ENCODE data around the gene PLEKHA7.
"Not testable (repeated sequence)": the region's sequence is repeated elsewhere in the genome, so short reads cannot be mapped to it uniquely, and the experiment has no call there.

Gene PLEKHA7

GRCh38 chr11:16935518-16936302, 78.5 kb downstream of the PLEKHA7 start:
- DNase-seq = no peak

GRCh38 chr11:16933756-16934603, 80.2 kb downstream of the PLEKHA7 start:
- DNase-seq = no peak

DNA sequence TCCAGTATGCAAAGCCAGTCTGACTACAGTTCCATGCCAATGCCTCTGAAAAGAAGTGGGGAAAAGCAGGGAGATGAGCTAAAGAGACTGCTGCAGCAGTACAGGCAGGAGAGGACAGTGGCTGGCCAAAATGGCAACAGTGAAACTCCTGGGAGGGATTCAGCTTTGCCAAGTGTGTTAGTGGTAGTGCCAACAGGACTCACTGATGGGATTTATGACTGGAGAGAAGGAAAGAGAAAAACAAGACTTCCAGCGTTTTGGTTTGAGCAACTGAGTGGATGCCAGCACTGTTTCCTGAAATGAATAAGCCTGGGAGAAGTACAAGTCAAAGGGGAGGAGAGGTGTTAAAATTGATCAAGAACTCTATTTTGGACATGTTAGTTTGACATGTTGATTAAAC, 80.9 kb downstream of the PLEKHA7 start:
- DNase-seq = no peak

GRCh38 chr11:16928044-16928443, 86.2 kb downstream of the PLEKHA7 start:
- no peak for DNase-seq

DNA sequence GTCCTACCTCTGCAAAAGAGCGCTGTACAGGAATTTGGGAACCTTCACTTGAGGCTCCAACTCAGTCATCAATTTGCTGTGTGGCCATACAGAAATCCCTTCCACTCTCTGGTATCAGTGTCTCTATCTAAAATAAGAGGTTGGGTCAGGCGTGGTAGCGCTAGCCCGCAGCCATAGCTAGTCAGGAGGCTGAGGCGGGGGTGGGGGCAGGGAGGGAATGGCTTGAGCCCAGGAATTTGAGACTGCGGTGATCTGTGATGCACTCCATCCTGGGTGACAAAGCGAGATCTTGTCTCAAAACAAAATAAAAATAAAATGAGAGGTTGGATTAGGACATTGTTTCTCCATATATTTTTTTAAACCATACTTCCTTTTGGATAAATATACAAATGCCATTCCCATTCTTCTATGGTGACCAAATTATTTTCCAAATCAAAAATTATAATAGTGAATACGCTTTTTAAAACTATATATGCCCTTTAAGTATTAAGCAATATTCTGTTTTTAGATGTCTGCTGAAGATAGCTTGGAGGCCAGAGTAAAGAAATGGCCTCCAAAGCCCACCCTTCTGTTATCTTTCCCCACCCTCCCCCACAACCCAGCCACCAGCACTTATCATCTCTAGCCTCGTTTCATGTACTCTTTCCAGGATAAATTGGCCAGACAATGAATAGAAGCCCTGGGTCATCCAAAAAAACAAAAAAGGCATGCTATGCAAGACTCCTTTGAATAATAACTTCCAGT, 87.2 kb downstream of the PLEKHA7 start:
- no peak for DNase-seq

DNA sequence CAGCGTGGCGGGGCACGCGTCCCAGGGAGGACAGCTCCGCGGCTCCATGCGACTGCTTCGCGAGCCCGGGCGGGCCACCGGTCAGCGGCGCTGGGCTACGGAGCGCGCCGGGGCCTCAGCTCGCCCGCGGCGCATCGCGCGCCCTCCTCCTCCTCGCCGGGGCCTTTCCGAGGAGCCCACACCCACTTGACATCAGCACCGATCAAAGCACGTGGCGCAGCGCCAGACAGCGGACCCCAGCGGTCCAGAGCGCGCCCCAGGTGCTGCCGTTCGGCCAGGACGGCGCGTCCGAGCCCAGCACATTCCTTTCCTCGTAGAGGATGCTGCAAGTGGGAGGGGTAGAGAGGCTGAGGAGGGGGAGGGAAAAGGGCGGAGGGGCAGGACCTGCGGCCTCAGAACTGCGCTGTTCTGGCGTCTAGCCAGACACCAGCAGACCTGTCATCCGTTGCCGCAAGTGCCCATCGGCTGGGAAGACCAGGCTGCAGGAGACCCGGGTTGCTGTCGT, 88.6 kb downstream of the PLEKHA7 start:
- DNase-seq = no peak

GRCh38 chr11:16924826-16925560, 89.2 kb downstream of the PLEKHA7 start:
- no peak for DNase-seq

DNA sequence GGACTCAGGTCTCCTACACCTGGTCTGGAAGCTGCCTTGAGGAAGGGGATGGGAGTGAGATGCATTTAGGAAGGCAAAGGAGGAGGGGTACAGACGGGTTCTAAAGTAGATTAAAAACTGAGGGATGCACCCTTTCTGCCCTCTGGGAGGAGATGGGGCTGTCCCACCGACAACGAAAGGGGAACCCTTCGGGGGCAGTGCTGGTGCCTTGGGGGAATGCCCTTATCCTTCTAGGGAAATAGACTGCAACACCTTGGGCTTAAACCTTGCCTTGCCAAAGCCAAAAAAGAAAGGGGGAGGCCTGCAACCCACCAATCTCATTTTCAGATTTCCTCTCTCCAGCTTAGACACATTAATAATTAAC, 89.8 kb downstream of the PLEKHA7 start:
- DNase-seq = no peak

DNA sequence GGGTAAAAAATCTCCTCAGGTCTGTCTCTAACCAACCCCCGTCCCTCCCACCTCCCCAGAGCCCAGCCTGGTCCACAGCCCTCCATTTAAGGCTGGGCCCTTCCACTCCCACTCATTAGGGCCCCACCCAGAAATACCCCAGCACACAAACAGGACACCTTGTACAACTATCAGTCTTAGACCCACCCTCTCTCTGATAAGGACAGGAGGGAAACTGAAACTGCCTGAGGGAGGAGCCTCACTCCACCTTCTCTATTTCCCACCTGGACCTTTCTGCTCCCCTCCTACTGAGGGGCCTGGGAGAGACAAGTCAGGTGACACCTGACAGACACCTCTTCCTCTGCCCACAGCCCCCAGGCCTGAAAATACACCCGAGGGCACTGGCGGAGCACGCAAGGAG, 90.2 kb downstream of the PLEKHA7 start:
- no peak for DNase-seq

DNA sequence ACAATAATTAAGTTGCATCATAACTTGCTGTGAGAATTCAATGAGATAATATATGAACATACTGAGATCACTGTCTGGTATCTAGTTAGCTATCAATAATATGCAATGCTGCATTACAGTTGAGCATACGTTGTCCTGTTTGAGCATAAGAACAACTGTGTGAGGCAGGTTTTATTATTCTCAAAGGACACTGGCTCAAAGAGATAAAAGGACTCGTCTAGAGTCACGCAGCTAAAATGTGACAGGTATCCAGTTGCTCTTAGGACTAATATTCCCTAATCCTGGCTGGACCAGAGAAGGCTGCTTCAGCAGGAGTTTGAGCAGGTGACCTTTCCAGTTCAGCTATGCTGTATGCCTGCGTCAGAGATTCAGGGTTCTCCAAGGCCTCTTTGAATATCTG, 92.5 kb downstream of the PLEKHA7 start:
- no peak for DNase-seq

- DNase-seq = no peak
Measured at GRCh38 chr11:16921019-16921418, 93.2 kb downstream of the PLEKHA7 start.

- DNase-seq = no peak
Measured at GRCh38 chr11:16920559-16920958, 93.7 kb downstream of the PLEKHA7 start.

DNA sequence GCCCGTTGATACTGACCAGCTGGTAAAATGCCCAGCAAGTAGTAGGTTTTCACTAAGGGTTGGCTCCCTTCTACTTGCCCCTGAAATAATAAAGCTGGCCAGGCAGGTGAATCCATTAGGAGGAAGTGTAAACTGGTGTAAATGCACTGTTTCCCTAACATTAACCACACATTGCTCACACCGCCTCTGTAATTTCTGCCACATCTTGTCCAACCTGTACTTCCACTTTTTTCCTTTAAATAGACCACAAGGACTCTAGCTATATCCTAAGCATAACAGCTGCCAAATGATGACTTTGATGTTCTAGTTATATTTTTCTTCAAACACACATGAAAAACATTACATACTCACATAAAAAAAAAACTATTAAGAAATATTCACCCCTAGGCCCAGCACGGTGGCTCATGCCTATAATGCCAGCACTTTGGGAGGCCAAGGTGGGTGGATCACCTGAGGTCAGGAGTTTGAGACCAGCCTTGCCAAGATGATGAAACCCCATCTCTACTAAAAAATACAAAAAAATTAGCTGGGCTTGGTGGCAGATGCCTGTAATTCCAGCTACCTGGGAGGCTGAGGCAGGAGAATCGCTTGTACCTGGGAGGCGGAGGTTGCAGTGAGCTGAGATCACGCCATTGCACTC, 95.6 kb downstream of the PLEKHA7 start:
- DNase-seq = not testable (repeated sequence)

- no peak for DNase-seq
Measured at GRCh38 chr11:16917941-16918340, 96.3 kb downstream of the PLEKHA7 start.

DNA sequence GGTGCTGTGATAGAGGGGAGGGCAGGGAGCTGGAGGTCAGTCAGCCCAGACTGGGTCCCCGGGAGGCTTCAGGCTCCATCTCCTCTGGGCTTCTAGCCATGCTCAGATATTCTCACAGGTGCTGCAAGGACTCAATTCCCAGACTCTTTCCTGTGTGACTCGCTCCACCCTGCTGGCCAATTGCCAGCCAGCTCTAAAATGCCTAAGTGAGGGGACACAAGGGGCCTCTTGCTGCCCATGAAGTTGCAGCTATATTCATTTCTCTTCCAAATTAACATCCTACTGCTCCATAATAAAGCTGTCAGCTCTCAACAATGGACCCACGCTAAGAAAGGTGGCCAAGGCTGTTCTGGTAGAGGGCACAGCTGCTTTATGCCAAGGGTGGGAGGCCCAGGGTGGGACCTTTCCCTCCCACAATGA, 101.5 kb downstream of the PLEKHA7 start:
- DNase-seq = no peak

DNA sequence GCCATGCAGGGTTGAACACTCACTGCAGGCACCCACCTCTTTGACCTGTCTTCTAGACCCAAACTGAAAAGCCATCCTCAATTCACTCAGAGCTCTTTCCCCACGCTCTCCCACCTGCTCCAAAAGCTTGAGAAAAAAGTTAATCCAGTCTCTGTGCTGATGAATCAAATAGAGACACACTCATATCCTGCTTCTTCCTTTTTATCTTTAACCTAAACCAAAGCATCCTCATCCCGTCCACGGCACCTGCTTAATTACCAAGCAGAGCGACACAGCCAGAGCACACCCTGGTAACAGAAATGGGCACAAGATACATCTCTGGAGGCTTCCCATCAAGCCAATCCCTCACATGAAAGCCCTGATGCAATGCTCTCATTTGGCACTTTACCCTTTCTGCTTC, 102.6 kb downstream of the PLEKHA7 start:
- no peak for DNase-seq

GRCh38 chr11:16911186-16911585, 103.0 kb downstream of the PLEKHA7 start:
- no peak for DNase-seq

DNA sequence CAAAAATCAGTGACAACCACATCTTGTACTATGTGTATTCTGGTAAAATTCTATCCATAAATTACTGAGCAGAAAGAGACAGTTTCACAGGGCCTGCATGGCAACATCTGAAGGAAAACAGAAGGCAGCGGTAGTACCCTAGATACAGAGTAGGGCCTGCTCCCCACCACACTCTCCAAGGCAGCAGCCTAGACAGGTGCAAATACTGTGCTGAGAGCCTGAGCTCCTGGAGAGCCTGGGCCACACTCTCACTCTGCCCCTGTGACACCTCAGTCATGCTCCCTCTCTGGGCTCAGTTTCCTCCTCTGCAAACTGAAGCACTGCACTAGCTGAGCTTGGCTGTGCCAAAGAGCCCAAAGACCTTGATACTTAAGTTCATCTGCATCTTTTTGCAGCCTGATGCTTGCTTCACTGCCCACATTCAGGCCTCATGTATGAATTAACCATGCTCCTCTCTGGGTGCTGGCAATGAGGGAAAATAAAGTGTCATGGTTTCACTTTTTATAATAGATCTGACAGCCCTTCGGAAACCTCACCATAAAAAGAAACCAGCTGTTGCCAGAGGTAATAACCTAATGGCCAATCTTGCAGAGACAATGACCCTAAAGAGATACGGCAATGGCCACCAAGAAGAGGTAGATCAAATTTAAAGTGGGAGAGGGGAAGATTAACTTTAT, 104.7 kb downstream of the PLEKHA7 start:
- DNase-seq = no peak

GRCh38 chr11:16905375-16905774, 108.8 kb downstream of the PLEKHA7 start:
- DNase-seq = no peak

DNA sequence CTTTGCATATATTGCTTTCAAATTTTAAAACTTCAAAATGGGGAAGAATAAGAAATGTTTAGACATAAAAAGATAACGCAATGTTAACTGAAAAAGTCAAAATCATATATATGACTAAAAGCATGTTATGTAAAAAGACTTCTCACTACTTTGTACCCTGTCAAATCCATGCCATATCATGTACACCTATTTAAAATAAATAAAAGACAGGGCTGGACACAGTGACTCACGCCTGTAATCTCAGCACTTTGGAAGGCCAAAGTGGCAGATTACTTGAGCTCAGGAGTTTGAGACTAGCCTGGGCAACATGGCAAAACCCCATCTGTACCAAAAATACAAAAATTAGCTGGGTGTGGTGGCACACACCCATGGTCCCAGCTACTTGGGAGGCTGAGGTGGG, 109.5 kb downstream of the PLEKHA7 start:
- not testable (repeated sequence) for DNase-seq

GRCh38 chr11:16902781-16903378, 111.3 kb downstream of the PLEKHA7 start:
- no peak for DNase-seq

Data from T-helper 9 cell (primary cell).